Effector memory CD8-positive, alpha-beta T cell (primary cell): Measurements from ENCODE around the gene TTC39C.
"Not testable (repeated sequence)": the region's sequence is repeated elsewhere in the genome, so short reads cannot be mapped to it uniquely, and the experiment has no call there.

Source experiments
- ATAC-seq: fragments of 150-1000 bp; cut with Tn5 transposase; replicated peaks from 2 replicates; pipeline ENCODE4 v1.10.0; 2021; ENCODE audit warnings: mild to moderate bottlenecking, moderate library complexity
- DNase-seq, 3 experiments: peaks; one replicate each; pipeline ENCODE4 v3.0.0; 2021
- H3K27ac Mint-ChIP-seq, 2 donors: one replicate each; pipeline ENCODE4 v1.8.0; 2022; ENCODE audit warnings: mild to moderate bottlenecking in 2 of 2, mixed read lengths in 2 of 2, moderate library complexity in 2 of 2
- H3K27me3 Mint-ChIP-seq, 2 donors: one replicate each; pipeline ENCODE4 v1.8.0; 2022; ENCODE audit warnings: mixed read lengths in 2 of 2
- H3K36me3 Mint-ChIP-seq: one replicate; pipeline ENCODE4 v1.8.0; 2022; ENCODE audit warnings: mild to moderate bottlenecking, moderate library complexity, mixed read lengths; ENCODE audit not compliant: insufficient read depth
- H3K4me1 Mint-ChIP-seq, 2 donors: one replicate each; pipeline ENCODE4 v1.8.0; 2022; ENCODE audit warnings: low read depth in 2 of 2, mixed read lengths in 2 of 2
- H3K4me3 Mint-ChIP-seq, 2 donors: one replicate each; pipeline ENCODE4 v1.8.0; 2022; ENCODE audit warnings: mild to moderate bottlenecking in 2 of 2, mixed read lengths in 2 of 2, moderate library complexity in 2 of 2
- H3K9me3 Mint-ChIP-seq, 2 donors: one replicate each; pipeline ENCODE4 v1.8.0; 2022; ENCODE audit warnings: mixed read lengths in 2 of 2

The TTC39C gene

GRCh38 chr18:24015639-24016631 lies 1.4 kb downstream of the TTC39C start:
- Mint-ChIP-seq H3K4me1 (peaks cover 67 to 76% of the 10 kb centered on the region in 2 donors), H3K27ac (peak overlapping the region; percentile 75 to 96), H3K9me3 (no peaks in the 10 kb centered on the region), H3K27me3 (no peaks in the 10 kb centered on the region), H3K36me3 (peaks cover 53% of the 10 kb centered on the region), H3K4me3 (peak overlapping the region; percentile 99 to 100)
- no peak for ATAC-seq
- no peak for DNase-seq

GRCh38 chr18:24016643-24017042 lies 2.1 kb downstream of the TTC39C start:
- ATAC-seq (no peak), DNase-seq (no peak)
- peaks cover 68 to 76% of the 10 kb centered on the region in 2 donors for H3K4me1 Mint-ChIP-seq
- no peaks in the 10 kb centered on the region for H3K9me3 Mint-ChIP-seq
- peaks cover 54% of the 10 kb centered on the region for H3K36me3 Mint-ChIP-seq
- H3K27ac Mint-ChIP-seq: peak overlapping the region; percentile 75 to 96
- no peaks in the 10 kb centered on the region for H3K27me3 Mint-ChIP-seq
- H3K4me3 Mint-ChIP-seq: peak overlapping the region; percentile 99 to 100

- DNase-seq (peak in 1 of 3 experiments; percentile 20), ATAC-seq (peak; percentile 23)
- Mint-ChIP-seq H3K36me3 (peaks cover 57% of the 10 kb centered on the region), H3K4me1 (peaks cover 69 to 77% of the 10 kb centered on the region in 2 donors), H3K27me3 (no peaks in the 10 kb centered on the region), H3K27ac (peak overlapping the region; percentile 67 to 75), H3K9me3 (no peaks in the 10 kb centered on the region), H3K4me3 (peak overlapping the region; percentile 99 to 100)
Observed at GRCh38 chr18:24018299-24018886, 3.8 kb downstream of the TTC39C start.

GRCh38 chr18:24019641-24020331 lies 5.2 kb downstream of the TTC39C start:
- Mint-ChIP-seq H3K36me3 (peaks cover 64% of the 10 kb centered on the region), H3K9me3 (no peaks in the 10 kb centered on the region), H3K27ac (peak overlapping the region; percentile 67 to 75), H3K27me3 (no peaks in the 10 kb centered on the region), H3K4me3 (peak overlapping the region; percentile 99 to 100), H3K4me1 (peaks cover 78 to 87% of the 10 kb centered on the region in 2 donors)
- ATAC-seq: peak; percentile 68
- peak in 1 of 3 experiments; percentile 33 for DNase-seq

- peaks cover 64% of the 10 kb centered on the region for H3K36me3 Mint-ChIP-seq
- no peaks in the 10 kb centered on the region for H3K27me3 Mint-ChIP-seq
- peak overlapping the region; percentile 67 to 75 for H3K27ac Mint-ChIP-seq
- no peaks in the 10 kb centered on the region for H3K9me3 Mint-ChIP-seq
- peak overlapping the region; percentile 42 to 100 for H3K4me3 Mint-ChIP-seq
- ATAC-seq: no peak
- peaks cover 76 to 88% of the 10 kb centered on the region in 2 donors for H3K4me1 Mint-ChIP-seq
- no peak for DNase-seq
Observed at GRCh38 chr18:24021505-24021904, 7.0 kb downstream of the TTC39C start.

GRCh38 chr18:24022161-24022560 lies 7.6 kb downstream of the TTC39C start:
- peak overlapping the region; percentile 42 to 100 for H3K4me3 Mint-ChIP-seq
- DNase-seq (no peak), ATAC-seq (no peak)
- no peaks in the 10 kb centered on the region for H3K27me3 Mint-ChIP-seq
- peaks cover 73 to 88% of the 10 kb centered on the region in 2 donors for H3K4me1 Mint-ChIP-seq
- peaks cover 69% of the 10 kb centered on the region for H3K36me3 Mint-ChIP-seq
- H3K27ac Mint-ChIP-seq: peak overlapping the region; percentile 67 to 75
- H3K9me3 Mint-ChIP-seq: no peaks in the 10 kb centered on the region

GRCh38 chr18:24023185-24023814 lies 8.7 kb downstream of the TTC39C start:
- no peak for ATAC-seq
- DNase-seq: no peak
- H3K9me3 Mint-ChIP-seq: no peaks in the 10 kb centered on the region
- peaks cover 78% of the 10 kb centered on the region for H3K36me3 Mint-ChIP-seq
- H3K27me3 Mint-ChIP-seq: no peaks in the 10 kb centered on the region
- H3K27ac Mint-ChIP-seq: peak overlapping the region; percentile 75 to 87
- peaks cover 76 to 89% of the 10 kb centered on the region in 2 donors for H3K4me1 Mint-ChIP-seq
- peak overlapping the region; percentile 20 to 100 for H3K4me3 Mint-ChIP-seq

- no peaks in the 10 kb centered on the region for H3K27me3 Mint-ChIP-seq
- peaks cover 73 to 87% of the 10 kb centered on the region in 2 donors for H3K4me1 Mint-ChIP-seq
- no peak for DNase-seq
- peak overlapping the region; percentile 14 to 82 for H3K27ac Mint-ChIP-seq
- peak; percentile 21 for ATAC-seq
- peak overlapping the region; percentile 46 to 55 for H3K4me3 Mint-ChIP-seq
- H3K36me3 Mint-ChIP-seq: peaks cover 74% of the 10 kb centered on the region
- H3K9me3 Mint-ChIP-seq: no peaks in the 10 kb centered on the region
Observed at GRCh38 chr18:24024425-24024824, 9.9 kb downstream of the TTC39C start.

- peak overlapping the region; percentile 82 to 91 for H3K27ac Mint-ChIP-seq
- no peak for DNase-seq
- ATAC-seq: no peak
- peaks cover 67 to 80% of the 10 kb centered on the region in 2 donors for H3K4me1 Mint-ChIP-seq
- H3K4me3 Mint-ChIP-seq: peak overlapping the region; percentile 11 to 44
- peaks cover 54% of the 10 kb centered on the region for H3K36me3 Mint-ChIP-seq
- H3K27me3 Mint-ChIP-seq: no peaks in the 10 kb centered on the region
- H3K9me3 Mint-ChIP-seq: no peaks in the 10 kb centered on the region
Observed at GRCh38 chr18:24026457-24026856, 11.9 kb downstream of the TTC39C start.

- H3K27ac Mint-ChIP-seq: peak overlapping the region; percentile 74 to 91
- H3K9me3 Mint-ChIP-seq: no peaks in the 10 kb centered on the region
- ATAC-seq (no peak), DNase-seq (no peak)
- H3K4me3 Mint-ChIP-seq: peak overlapping the region; percentile 18 to 44
- peaks cover 52% of the 10 kb centered on the region for H3K36me3 Mint-ChIP-seq
- no peaks in the 10 kb centered on the region for H3K27me3 Mint-ChIP-seq
- H3K4me1 Mint-ChIP-seq: peaks cover 65 to 79% of the 10 kb centered on the region in 2 donors
Observed at GRCh38 chr18:24027156-24027827, 12.7 kb downstream of the TTC39C start.

- Mint-ChIP-seq H3K4me1 (peaks cover 60 to 77% of the 10 kb centered on the region in 2 donors), H3K27ac (peak overlapping the region; percentile 73 to 74), H3K36me3 (peaks cover 37% of the 10 kb centered on the region)
- H3K4me3 Mint-ChIP-seq, DNase-seq, H3K27me3 Mint-ChIP-seq, ATAC-seq, H3K9me3 Mint-ChIP-seq: not testable (repeated sequence)
Observed at GRCh38 chr18:24028946-24029345, 14.4 kb downstream of the TTC39C start.

GRCh38 chr18:24031318-24031717 lies 16.8 kb downstream of the TTC39C start:
- peaks cover 57 to 75% of the 10 kb centered on the region in 2 donors for H3K4me1 Mint-ChIP-seq
- H3K4me3 Mint-ChIP-seq: peak overlapping the region; percentile 5 to 24
- H3K27me3 Mint-ChIP-seq: no peaks in the 10 kb centered on the region
- H3K9me3 Mint-ChIP-seq: no peaks in the 10 kb centered on the region
- ATAC-seq (no peak), DNase-seq (no peak)
- H3K27ac Mint-ChIP-seq: peak overlapping the region; percentile 8 to 73
- H3K36me3 Mint-ChIP-seq: peaks cover 22% of the 10 kb centered on the region
